ENCODE results near the gene EDDM3A.

The EDDM3A gene

GRCh38 chr14:20789230-20789813 is 43.6 kb downstream of the EDDM3A start:
- DNase-seq (ENCODE audit: low read depth) = no peak

GRCh38 chr14:20790464-20791116 is 44.9 kb downstream of the EDDM3A start:
- DNase-seq (ENCODE audit: low read depth) = no peak

- DNase-seq (ENCODE audit: low read depth) = no peak
Measured at GRCh38 chr14:20791187-20791586, 45.5 kb downstream of the EDDM3A start.

- DNase-seq (ENCODE audit: low read depth) = no peak
Measured at GRCh38 chr14:20791597-20791996, 45.9 kb downstream of the EDDM3A start.

GRCh38 chr14:20792556-20792955 is 46.9 kb downstream of the EDDM3A start:
- DNase-seq (ENCODE audit: low read depth) = no peak

GRCh38 chr14:20794644-20795369 is 49.1 kb downstream of the EDDM3A start:
- DNase-seq (ENCODE audit: low read depth) = no peak

- no peak for DNase-seq (ENCODE audit: low read depth)
Measured at GRCh38 chr14:20797164-20797563, 51.5 kb downstream of the EDDM3A start.

Measured in fibroblast of gingiva (primary cell).